Colon (tissue), 2 donors: ENCODE measurements around the gene SSX3.
A peak's percentile ranks its signal among the peaks of the same experiment; 100 is the strongest.
"Not testable (repeated sequence)": the region's sequence is repeated elsewhere in the genome, so short reads cannot be mapped to it uniquely, and the experiment has no call there.

ENCODE experiments used
- FAIRE-seq: peaks from 2 replicates; lab custom pipeline; 2012; peaks lifted over from hg19 to GRCh38; lab: Jason Lieb, UNC
- donor health status: control.
- donor health status: control.

Gene SSX3

GRCh38 chrX:48356315-48357094, at the start of gene SSX3:
Gene SSX3, minus strand, starts transcription at chrX:48356703. Its CDS starts 1,454 bp downstream, at chrX:48355249.
- not testable (repeated sequence) for FAIRE-seq

- not testable (repeated sequence) for FAIRE-seq
Observed at GRCh38 chrX:48397825-48398224, 41.3 kb upstream of the SSX3 start.

- FAIRE-seq: not testable (repeated sequence)
Observed at GRCh38 chrX:48396931-48397330, 40.4 kb upstream of the SSX3 start.

- not testable (repeated sequence) for FAIRE-seq
Observed at GRCh38 chrX:48383239-48383638, 26.7 kb upstream of the SSX3 start, which contains the start of gene SSX4. Gene SSX4, plus strand, starts transcription at chrX:48383539. Its CDS starts 515 bp downstream, at chrX:48384054.

- peak; percentile 97 for FAIRE-seq
Observed at GRCh38 chrX:48370408-48370807, 13.9 kb upstream of the SSX3 start.

- not testable (repeated sequence) for FAIRE-seq
Observed at GRCh38 chrX:48367717-48368408, 11.4 kb upstream of the SSX3 start.

GRCh38 chrX:48359281-48359680, 2.8 kb upstream of the SSX3 start:
- not testable (repeated sequence) for FAIRE-seq

GRCh38 chrX:48357681-48358080, 1.2 kb upstream of the SSX3 start:
- no peak for FAIRE-seq

- not testable (repeated sequence) for FAIRE-seq
Observed at GRCh38 chrX:48346059-48346458, 10.4 kb downstream of the SSX3 start.

- FAIRE-seq: not testable (repeated sequence)
Observed at GRCh38 chrX:48313996-48314395, 42.5 kb downstream of the SSX3 start.

GRCh38 chrX:48306175-48306574, 50.3 kb downstream of the SSX3 start:
- FAIRE-seq: no peak
